Stimulated activated naive CD8-positive, alpha-beta T cell treated with anti-CD3 and anti-CD28 coated beads, Interleukin-15, Interleukin-2, amounts not matched to agents 100 ng/mL and 50 ng/mL, for 24 hours (primary cell): Measurements from ENCODE around the gene MAPK1.

Experiments used
- H3K27ac Mint-ChIP-seq: one replicate; pipeline ENCODE4 v1.8.0; 2021; ENCODE audit warnings: mild to moderate bottlenecking, mixed read lengths
- H3K27me3 Mint-ChIP-seq: one replicate; pipeline ENCODE4 v1.8.0; 2021; ENCODE audit warnings: mixed read lengths
- H3K36me3 Mint-ChIP-seq: one replicate; pipeline ENCODE4 v1.8.0; 2021; ENCODE audit warnings: low read depth, mixed read lengths
- H3K4me1 Mint-ChIP-seq: one replicate; pipeline ENCODE4 v1.8.0; 2021; ENCODE audit warnings: low read depth, mixed read lengths
- H3K4me3 Mint-ChIP-seq: one replicate; pipeline ENCODE4 v1.8.0; 2021; ENCODE audit warnings: mild to moderate bottlenecking, mixed read lengths
- H3K9me3 Mint-ChIP-seq: one replicate; pipeline ENCODE4 v1.8.0; 2021; ENCODE audit warnings: mixed read lengths

Gene MAPK1

GRCh38 chr22:21714786-21715185 lies 152.7 kb downstream of the MAPK1 start:
- no peaks in the 10 kb centered on the region for H3K36me3 Mint-ChIP-seq
- no peak overlapping the region for H3K27ac Mint-ChIP-seq
- no peak overlapping the region for H3K4me3 Mint-ChIP-seq
- H3K9me3 Mint-ChIP-seq = no peaks in the 10 kb centered on the region
- H3K4me1 Mint-ChIP-seq = peaks cover 15% of the 10 kb centered on the region
- no peaks in the 10 kb centered on the region for H3K27me3 Mint-ChIP-seq

- H3K27me3 Mint-ChIP-seq = no peaks in the 10 kb centered on the region
- H3K9me3 Mint-ChIP-seq = no peaks in the 10 kb centered on the region
Observed at GRCh38 chr22:21714059-21714770, 153.2 kb downstream of the MAPK1 start.

GRCh38 chr22:21713428-21714058 lies 153.9 kb downstream of the MAPK1 start:
- H3K27ac Mint-ChIP-seq = no peak overlapping the region
- no peaks in the 10 kb centered on the region for H3K9me3 Mint-ChIP-seq
- peaks cover 9% of the 10 kb centered on the region for H3K4me1 Mint-ChIP-seq
- no peaks in the 10 kb centered on the region for H3K36me3 Mint-ChIP-seq
- H3K4me3 Mint-ChIP-seq = no peak overlapping the region
- H3K27me3 Mint-ChIP-seq = no peaks in the 10 kb centered on the region

More at GRCh38 chr22:21714059-21714770, 153.2 kb downstream of the MAPK1 start:
- Mint-ChIP-seq H3K4me1 (peaks cover 15% of the 10 kb centered on the region), H3K27ac (no peak overlapping the region), H3K4me3 (no peak overlapping the region), H3K36me3 (no peaks in the 10 kb centered on the region)

GRCh38 chr22:21712751-21713427 lies 154.6 kb downstream of the MAPK1 start:
- no peak overlapping the region for H3K4me3 Mint-ChIP-seq
- no peaks in the 10 kb centered on the region for H3K36me3 Mint-ChIP-seq

GRCh38 chr22:21711851-21712250 lies 155.6 kb downstream of the MAPK1 start:
- peaks cover 9% of the 10 kb centered on the region for H3K4me1 Mint-ChIP-seq
- no peak overlapping the region for H3K4me3 Mint-ChIP-seq
- H3K27me3 Mint-ChIP-seq = no peaks in the 10 kb centered on the region
- H3K27ac Mint-ChIP-seq = no peak overlapping the region
- no peaks in the 10 kb centered on the region for H3K9me3 Mint-ChIP-seq
- H3K36me3 Mint-ChIP-seq = no peaks in the 10 kb centered on the region

More at GRCh38 chr22:21712751-21713427, 154.6 kb downstream of the MAPK1 start:
- peaks cover 9% of the 10 kb centered on the region for H3K4me1 Mint-ChIP-seq
- no peaks in the 10 kb centered on the region for H3K27me3 Mint-ChIP-seq
- H3K9me3 Mint-ChIP-seq = no peaks in the 10 kb centered on the region
- H3K27ac Mint-ChIP-seq = no peak overlapping the region

GRCh38 chr22:21710156-21710555 lies 157.3 kb downstream of the MAPK1 start:
- no peak overlapping the region for H3K4me3 Mint-ChIP-seq
- no peaks in the 10 kb centered on the region for H3K27me3 Mint-ChIP-seq
- no peak overlapping the region for H3K27ac Mint-ChIP-seq
- H3K36me3 Mint-ChIP-seq = no peaks in the 10 kb centered on the region
- peaks cover 9% of the 10 kb centered on the region for H3K4me1 Mint-ChIP-seq
- H3K9me3 Mint-ChIP-seq = no peaks in the 10 kb centered on the region

GRCh38 chr22:21709688-21710087 lies 157.8 kb downstream of the MAPK1 start:
- peaks cover 9% of the 10 kb centered on the region for H3K4me1 Mint-ChIP-seq
- no peak overlapping the region for H3K27ac Mint-ChIP-seq
- no peaks in the 10 kb centered on the region for H3K27me3 Mint-ChIP-seq

GRCh38 chr22:21708960-21709359 lies 158.5 kb downstream of the MAPK1 start:
- Mint-ChIP-seq H3K36me3 (no peaks in the 10 kb centered on the region), H3K27me3 (no peaks in the 10 kb centered on the region), H3K27ac (no peak overlapping the region), H3K9me3 (no peaks in the 10 kb centered on the region), H3K4me3 (no peak overlapping the region), H3K4me1 (peaks cover 9% of the 10 kb centered on the region)

More at GRCh38 chr22:21709688-21710087, 157.8 kb downstream of the MAPK1 start:
- no peaks in the 10 kb centered on the region for H3K36me3 Mint-ChIP-seq
- no peak overlapping the region for H3K4me3 Mint-ChIP-seq
- H3K9me3 Mint-ChIP-seq = no peaks in the 10 kb centered on the region

GRCh38 chr22:21707677-21708076 lies 159.8 kb downstream of the MAPK1 start:
- Mint-ChIP-seq H3K4me1 (no peaks in the 10 kb centered on the region), H3K9me3 (no peaks in the 10 kb centered on the region), H3K36me3 (no peaks in the 10 kb centered on the region), H3K4me3 (no peak overlapping the region), H3K27ac (no peak overlapping the region), H3K27me3 (no peaks in the 10 kb centered on the region)
